Measurements from ENCODE around the gene ID1. TPM values are rescaled to one million over a fixed set of nuclear protein-coding genes. Genes with fewer than 3 reads are reported as not detected.
A peak's percentile ranks its signal among the peaks of the same experiment; 100 is the strongest.

The ID1 gene
- total RNA-seq, result under 1 TPM; 0.48 to 0.58 TPM

- Mint-ChIP-seq H3K27me3 (peaks cover 52% of the 10 kb centered on the region), H3K9me3 (no peaks in the 10 kb centered on the region), H3K36me3 (ENCODE audit: low read depth) (no peaks in the 10 kb centered on the region), H3K27ac (peak within 1 kb of the TSS; percentile 29), H3K4me1 (peaks cover 33% of the 10 kb centered on the region), H3K4me3 (peak within 1 kb of the TSS; percentile 88)
- DNase-seq, result peak; percentile 91
- POLR2A ChIA-PET, result interaction anchor here (0.6 to 3.9 kb wide), 9 partner anchors 7 to 89 kb away, joined by 3 to 65 read pairs (median 6); no protein-coding TSS in a partner anchor
- CTCF ChIA-PET, result interaction anchor here (0.9 to 14.6 kb wide), 9 partner anchors 7 to 118 kb away, joined by 3 to 523 read pairs (median 6); a partner anchor contains a TSS
Measured at GRCh38 chr20:31605031-31605901, at the start of gene ID1. TSS of gene ID1 (plus strand) at chr20:31605289. CDS start at chr20:31605388, 99 bp downstream.

- POLR2A ChIA-PET, result interaction anchor here (1.2 to 1.3 kb wide), 3 partner anchors 8 to 179 kb away, joined by 3 to 9 read pairs (median 4); partner anchors contain the start of gene TPX2
- no peak overlapping the region for H3K4me3 Mint-ChIP-seq
- peaks cover 60% of the 10 kb centered on the region for H3K36me3 Mint-ChIP-seq (ENCODE audit: low read depth)
Measured at GRCh38 chr20:31559704-31560093, 45.4 kb upstream of the ID1 start.

GRCh38 chr20:31560094-31560745 is 44.9 kb upstream of the ID1 start:
- Mint-ChIP-seq H3K27me3 (no peaks in the 10 kb centered on the region), H3K4me3 (no peak overlapping the region), H3K9me3 (no peaks in the 10 kb centered on the region), H3K4me1 (peaks cover 19% of the 10 kb centered on the region), H3K36me3 (ENCODE audit: low read depth) (peaks cover 58% of the 10 kb centered on the region), H3K27ac (peak overlapping the region; percentile 68)
- ChIA-PET POLR2A (interaction anchor here (1.2 to 1.3 kb wide), 3 partner anchors 9 to 179 kb away, joined by 3 to 9 read pairs (median 4); partner anchors contain the start of gene TPX2), CTCF (interaction anchor here (0.8 to 19.1 kb wide), 11 partner anchors 9 to 164 kb away, joined by 3 to 523 read pairs (median 5); partner anchors contain the start of genes BCL2L1 and ID1)
- DNase-seq, result peak; percentile 81

More at GRCh38 chr20:31559704-31560093, 45.4 kb upstream of the ID1 start:
- Mint-ChIP-seq H3K4me1 (peaks cover 19% of the 10 kb centered on the region), H3K27ac (peak overlapping the region; percentile 68), H3K9me3 (no peaks in the 10 kb centered on the region), H3K27me3 (no peaks in the 10 kb centered on the region)
- no peak for DNase-seq
- CTCF ChIA-PET, result interaction anchor here (0.8 to 19.1 kb wide), 8 partner anchors 9 to 164 kb away, joined by 3 to 523 read pairs (median 21); partner anchors contain the start of genes BCL2L1 and ID1

- Mint-ChIP-seq H3K27ac (peak overlapping the region; percentile 68), H3K4me1 (peaks cover 24% of the 10 kb centered on the region), H3K9me3 (no peaks in the 10 kb centered on the region), H3K4me3 (no peak overlapping the region), H3K36me3 (ENCODE audit: low read depth) (peaks cover 58% of the 10 kb centered on the region), H3K27me3 (no peaks in the 10 kb centered on the region)
- POLR2A ChIA-PET, result interaction anchor here (0.9 to 2.7 kb wide), 7 partner anchors 9 to 178 kb away, joined by 3 to 18 read pairs (median 5); partner anchors contain the start of genes ID1 and TPX2
- CTCF ChIA-PET, result interaction anchor here (0.7 to 19.1 kb wide), 13 partner anchors 8 to 163 kb away, joined by 3 to 523 read pairs (median 5); partner anchors contain the start of genes BCL2L1 and ID1
- no peak for DNase-seq
Measured at GRCh38 chr20:31560746-31561598, 44.1 kb upstream of the ID1 start.

- H3K36me3 Mint-ChIP-seq (ENCODE audit: low read depth), result peaks cover 55% of the 10 kb centered on the region
- POLR2A ChIA-PET, result interaction anchor here (1.1 to 2.7 kb wide), 6 partner anchors 10 to 51 kb away, joined by 3 to 18 read pairs (median 8); partner anchors contain the start of gene ID1
Measured at GRCh38 chr20:31562241-31562640, 42.8 kb upstream of the ID1 start.

GRCh38 chr20:31564284-31564683 is 40.8 kb upstream of the ID1 start:
- no peak for DNase-seq
- ChIA-PET POLR2A (interaction anchor here (1.1 kb wide), 1 partner anchor 20 kb away, joined by 3 read pairs; no protein-coding TSS in a partner anchor), CTCF (interaction anchor here (8.4 to 19.1 kb wide), 2 partner anchors 17 to 45 kb away, joined by 103 to 523 read pairs; partner anchors contain the start of gene ID1)
- Mint-ChIP-seq H3K27ac (no peak overlapping the region), H3K4me3 (no peak overlapping the region), H3K27me3 (no peaks in the 10 kb centered on the region), H3K4me1 (peaks cover 31% of the 10 kb centered on the region), H3K36me3 (ENCODE audit: low read depth) (peaks cover 54% of the 10 kb centered on the region), H3K9me3 (no peaks in the 10 kb centered on the region)

More at GRCh38 chr20:31562241-31562640, 42.8 kb upstream of the ID1 start:
- peak overlapping the region; percentile 16 for H3K27ac Mint-ChIP-seq
- H3K27me3 Mint-ChIP-seq, result no peaks in the 10 kb centered on the region
- H3K4me1 Mint-ChIP-seq, result peaks cover 30% of the 10 kb centered on the region
- CTCF ChIA-PET, result interaction anchor here (0.7 to 19.1 kb wide), 16 partner anchors 11 to 162 kb away, joined by 3 to 523 read pairs (median 5); partner anchors contain the start of genes BCL2L1 and ID1
- no peaks in the 10 kb centered on the region for H3K9me3 Mint-ChIP-seq
- DNase-seq, result no peak
- H3K4me3 Mint-ChIP-seq, result no peak overlapping the region

GRCh38 chr20:31565699-31566318 is 39.3 kb upstream of the ID1 start:
- no peak overlapping the region for H3K4me3 Mint-ChIP-seq
- ChIA-PET CTCF (interaction anchor here (1.5 to 12.1 kb wide), 3 partner anchors 12 to 158 kb away, joined by 5 to 430 read pairs (median 13); partner anchors contain the start of genes BCL2L1 and ID1), POLR2A (no interaction called here)

GRCh38 chr20:31566319-31566657 is 38.8 kb upstream of the ID1 start:
- Mint-ChIP-seq H3K36me3 (ENCODE audit: low read depth) (peaks cover 48% of the 10 kb centered on the region), H3K27me3 (no peaks in the 10 kb centered on the region)

More at GRCh38 chr20:31565699-31566318, 39.3 kb upstream of the ID1 start:
- Mint-ChIP-seq H3K4me1 (peaks cover 16% of the 10 kb centered on the region), H3K27ac (no peak overlapping the region), H3K36me3 (ENCODE audit: low read depth) (peaks cover 52% of the 10 kb centered on the region), H3K9me3 (no peaks in the 10 kb centered on the region), H3K27me3 (no peaks in the 10 kb centered on the region)
- no peak for DNase-seq

GRCh38 chr20:31566658-31567379 is 38.3 kb upstream of the ID1 start:
- Mint-ChIP-seq H3K36me3 (ENCODE audit: low read depth) (peaks cover 43% of the 10 kb centered on the region), H3K9me3 (no peaks in the 10 kb centered on the region), H3K27me3 (no peaks in the 10 kb centered on the region), H3K4me1 (peaks cover 15% of the 10 kb centered on the region), H3K4me3 (no peak overlapping the region), H3K27ac (peak overlapping the region; percentile 52)
- no peak for DNase-seq
- CTCF ChIA-PET, result interaction anchor here (1.1 to 12.1 kb wide), 8 partner anchors 11 to 157 kb away, joined by 3 to 430 read pairs (median 6); partner anchors contain the start of genes BCL2L1 and ID1
- POLR2A ChIA-PET, result interaction anchor here (1.2 to 4.1 kb wide), 3 partner anchors 36 to 45 kb away, joined by 5 to 43 read pairs (median 15); partner anchors contain the start of gene ID1

More at GRCh38 chr20:31566319-31566657, 38.8 kb upstream of the ID1 start:
- H3K9me3 Mint-ChIP-seq, result no peaks in the 10 kb centered on the region
- H3K4me3 Mint-ChIP-seq, result no peak overlapping the region
- ChIA-PET POLR2A (interaction anchor here (1.2 kb wide), 1 partner anchor 37 kb away, joined by 5 read pairs; no protein-coding TSS in a partner anchor), CTCF (interaction anchor here (1.5 to 12.1 kb wide), 6 partner anchors 12 to 157 kb away, joined by 4 to 430 read pairs (median 10); partner anchors contain the start of genes BCL2L1 and ID1)
- peak overlapping the region; percentile 36 for H3K27ac Mint-ChIP-seq
- DNase-seq, result no peak
- peaks cover 16% of the 10 kb centered on the region for H3K4me1 Mint-ChIP-seq

GRCh38 chr20:31567380-31567720 is 37.7 kb upstream of the ID1 start:
- no peaks in the 10 kb centered on the region for H3K27me3 Mint-ChIP-seq
- peaks cover 19% of the 10 kb centered on the region for H3K4me1 Mint-ChIP-seq
- no peak for DNase-seq
- peaks cover 40% of the 10 kb centered on the region for H3K36me3 Mint-ChIP-seq (ENCODE audit: low read depth)
- ChIA-PET CTCF (interaction anchor here (1.1 to 12.1 kb wide), 9 partner anchors 11 to 156 kb away, joined by 3 to 430 read pairs (median 5); partner anchors contain the start of genes BCL2L1 and ID1), POLR2A (interaction anchor here (1.2 to 4.1 kb wide), 3 partner anchors 36 to 45 kb away, joined by 5 to 43 read pairs (median 15); partner anchors contain the start of gene ID1)
- no peaks in the 10 kb centered on the region for H3K9me3 Mint-ChIP-seq
- no peak overlapping the region for H3K4me3 Mint-ChIP-seq
- peak overlapping the region; percentile 52 for H3K27ac Mint-ChIP-seq

All from activated CD4-positive, alpha-beta memory T cell treated with anti-CD3 and anti-CD28 coated beads, Interleukin-2, amount 10 ng/mL, durations not matched to agents 7 days and 5 days (primary cell).